Endometrial microvascular endothelial cells (primary cell): ENCODE measurements around the gene PDGFRB. TPM values are rescaled to one million over a fixed set of nuclear protein-coding genes. Genes with fewer than 3 reads are reported as not detected.

Experiments
- in situ Hi-C: cut with HindIII; loops from 2 replicates; pipeline ENCODE4 v1.10.0; 2017; ENCODE audit warnings: low sequenced_read_pairs, low pct_unique_long_range_greater_than_20kb; ENCODE audit errors: inconsistent ontology term
- total RNA-seq: library from RNA; depleted of rRNA; stranded (reverse); fragments of >200 nt; gene quantifications from one replicate; pipeline ENCODE4 v1.2.3, GENCODE V29; 2015; ENCODE audit errors: inconsistent ontology term

PDGFRB gene
- total RNA-seq, 1 donor from 2014 or later: 2.8 TPM

GRCh38 chr5:150065346-150065745, 90.3 kb downstream of the PDGFRB start:
- in situ Hi-C loops: no loop called here

GRCh38 chr5:150064681-150065220, 90.9 kb downstream of the PDGFRB start:
- in situ Hi-C loops: no loop called here

Other genes starting within 250 kb of the PDGFRB start
- gene PDE6A, start 211.1 kb downstream of the PDGFRB start, total RNA-seq: not detected
- 35.8 TPM for gene SLC26A2, start 195.1 kb downstream of the PDGFRB start, total RNA-seq
- 1.6 TPM for gene TIGD6, start 155.2 kb downstream of the PDGFRB start, total RNA-seq
- gene HMGXB3, start 155.1 kb downstream of the PDGFRB start, total RNA-seq: 26.0 TPM
- gene CSF1R, start 69.3 kb downstream of the PDGFRB start, total RNA-seq: not detected
- not detected for gene CDX1, start 10.9 kb upstream of the PDGFRB start, total RNA-seq
- gene SLC6A7, start 34.2 kb upstream of the PDGFRB start, total RNA-seq: not detected
- not detected for gene CAMK2A, start 133.9 kb upstream of the PDGFRB start, total RNA-seq
- gene ARSI, start 147.1 kb upstream of the PDGFRB start, total RNA-seq: 0.28 TPM
- 43.2 TPM for gene TCOF1, start 201.9 kb upstream of the PDGFRB start, total RNA-seq